Testis (tissue), 2 donors: ENCODE results near the gene PRPSAP1.

Experiments used
- POLR2A ChIP-seq: fragments of 450-650 bp; IDR thresholded peaks from one replicate; pipeline ENCODE4 v1.6.1; 2017; ENCODE audit warnings: antibody characterized with exemption, mild to moderate bottlenecking, moderate library complexity
- TF ChIP-seq, protein P1 (sequence below), 3 experiments: fragments of 450-650 bp in 2 of 3; fragments of 200-600 bp in 1 of 3; sonication (generic) in 1 of 3; IDR thresholded peaks; one replicate each; pipeline ENCODE4 v1.5.1; 2016 to 2019; ENCODE audit warnings: antibody characterized with exemption in 3 of 3, mild to moderate bottlenecking in 2 of 3, moderate library complexity in 1 of 3

DNA sequence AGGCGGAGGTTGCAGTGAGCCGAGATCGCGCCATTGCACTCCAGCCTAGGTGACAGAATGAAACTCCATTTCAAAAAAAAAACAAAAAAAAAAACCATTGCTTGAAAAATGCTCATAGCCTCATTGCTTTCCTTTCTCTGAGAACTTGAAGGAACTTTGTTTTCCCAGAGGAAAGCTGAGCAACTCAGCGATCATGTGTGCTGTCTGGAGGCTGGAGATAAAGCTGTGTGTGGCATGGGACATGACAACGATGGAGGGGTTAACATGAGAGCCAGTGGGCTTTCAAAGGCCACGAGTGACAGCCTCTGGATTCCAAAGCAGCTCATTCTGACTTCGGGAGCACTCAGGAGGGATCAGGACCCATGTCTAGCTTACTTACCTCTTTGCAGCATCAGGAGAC lies 24.1 kb downstream of the PRPSAP1 start:
- TF ChIP-seq, protein P1, sequence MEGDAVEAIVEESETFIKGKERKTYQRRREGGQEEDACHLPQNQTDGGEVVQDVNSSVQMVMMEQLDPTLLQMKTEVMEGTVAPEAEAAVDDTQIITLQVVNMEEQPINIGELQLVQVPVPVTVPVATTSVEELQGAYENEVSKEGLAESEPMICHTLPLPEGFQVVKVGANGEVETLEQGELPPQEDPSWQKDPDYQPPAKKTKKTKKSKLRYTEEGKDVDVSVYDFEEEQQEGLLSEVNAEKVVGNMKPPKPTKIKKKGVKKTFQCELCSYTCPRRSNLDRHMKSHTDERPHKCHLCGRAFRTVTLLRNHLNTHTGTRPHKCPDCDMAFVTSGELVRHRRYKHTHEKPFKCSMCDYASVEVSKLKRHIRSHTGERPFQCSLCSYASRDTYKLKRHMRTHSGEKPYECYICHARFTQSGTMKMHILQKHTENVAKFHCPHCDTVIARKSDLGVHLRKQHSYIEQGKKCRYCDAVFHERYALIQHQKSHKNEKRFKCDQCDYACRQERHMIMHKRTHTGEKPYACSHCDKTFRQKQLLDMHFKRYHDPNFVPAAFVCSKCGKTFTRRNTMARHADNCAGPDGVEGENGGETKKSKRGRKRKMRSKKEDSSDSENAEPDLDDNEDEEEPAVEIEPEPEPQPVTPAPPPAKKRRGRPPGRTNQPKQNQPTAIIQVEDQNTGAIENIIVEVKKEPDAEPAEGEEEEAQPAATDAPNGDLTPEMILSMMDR (IDR thresholded peaks at IDR 0.05), result no peak
- TF ChIP-seq POLR2A, result no peak
